Cortex of kidney (tissue), 1 donor: ENCODE results near the gene LARP1.
"Not testable (repeated sequence)": the region's sequence is repeated elsewhere in the genome, so short reads cannot be mapped to it uniquely, and the experiment has no call there.

Experiments used
- DNase-seq: peaks from one replicate; lab custom pipeline; 2025; lab: John Stamatoyannopoulos, UW

Gene LARP1

GRCh38 chr5:154735362-154735761 is 19.8 kb upstream of the LARP1 start:
- not testable (repeated sequence) for DNase-seq

- DNase-seq = not testable (repeated sequence)
Observed at GRCh38 chr5:154736372-154736771, 18.8 kb upstream of the LARP1 start.

- DNase-seq = no peak
Observed at GRCh38 chr5:154737667-154738320, 17.4 kb upstream of the LARP1 start.

- no peak for DNase-seq
Observed at GRCh38 chr5:154740483-154740882, 14.7 kb upstream of the LARP1 start.

- DNase-seq = no peak
Observed at GRCh38 chr5:154740957-154741356, 14.2 kb upstream of the LARP1 start.

GRCh38 chr5:154741415-154741814 is 13.8 kb upstream of the LARP1 start:
- DNase-seq = no peak

GRCh38 chr5:154743812-154744211 is 11.4 kb upstream of the LARP1 start:
- no peak for DNase-seq

GRCh38 chr5:154745349-154745748 is 9.8 kb upstream of the LARP1 start:
- no peak for DNase-seq

- no peak for DNase-seq
Observed at GRCh38 chr5:154749491-154749890, 5.7 kb upstream of the LARP1 start.

GRCh38 chr5:154750641-154751040 is 4.5 kb upstream of the LARP1 start:
- not testable (repeated sequence) for DNase-seq

GRCh38 chr5:154751854-154752253 is 3.3 kb upstream of the LARP1 start:
- DNase-seq = no peak

- DNase-seq = no peak
Observed at GRCh38 chr5:154753792-154754191, 1.4 kb upstream of the LARP1 start.

- DNase-seq = peak; percentile 34
Observed at GRCh38 chr5:154754460-154755360, 467 bp upstream of the LARP1 start.

- no peak for DNase-seq
Observed at GRCh38 chr5:154756009-154756867, 1.1 kb downstream of the LARP1 start.

GRCh38 chr5:154756868-154757813 is 2.0 kb downstream of the LARP1 start:
- no peak for DNase-seq

GRCh38 chr5:154757814-154758406 is 2.7 kb downstream of the LARP1 start:
- no peak for DNase-seq

GRCh38 chr5:154758493-154758892 is 3.3 kb downstream of the LARP1 start:
- DNase-seq = no peak

- DNase-seq = no peak
Observed at GRCh38 chr5:154758977-154759376, 3.8 kb downstream of the LARP1 start.

- DNase-seq = not testable (repeated sequence)
Observed at GRCh38 chr5:154759868-154760267, 4.7 kb downstream of the LARP1 start.

- no peak for DNase-seq
Observed at GRCh38 chr5:154761046-154761736, 6.0 kb downstream of the LARP1 start.
